Measurements from ENCODE around the gene C5AR2. TPM values are rescaled to one million over a fixed set of nuclear protein-coding genes. Genes with fewer than 3 reads are reported as not detected.

The C5AR2 gene
- total RNA-seq, 1 donor from 2014 or later = not detected

DNA sequence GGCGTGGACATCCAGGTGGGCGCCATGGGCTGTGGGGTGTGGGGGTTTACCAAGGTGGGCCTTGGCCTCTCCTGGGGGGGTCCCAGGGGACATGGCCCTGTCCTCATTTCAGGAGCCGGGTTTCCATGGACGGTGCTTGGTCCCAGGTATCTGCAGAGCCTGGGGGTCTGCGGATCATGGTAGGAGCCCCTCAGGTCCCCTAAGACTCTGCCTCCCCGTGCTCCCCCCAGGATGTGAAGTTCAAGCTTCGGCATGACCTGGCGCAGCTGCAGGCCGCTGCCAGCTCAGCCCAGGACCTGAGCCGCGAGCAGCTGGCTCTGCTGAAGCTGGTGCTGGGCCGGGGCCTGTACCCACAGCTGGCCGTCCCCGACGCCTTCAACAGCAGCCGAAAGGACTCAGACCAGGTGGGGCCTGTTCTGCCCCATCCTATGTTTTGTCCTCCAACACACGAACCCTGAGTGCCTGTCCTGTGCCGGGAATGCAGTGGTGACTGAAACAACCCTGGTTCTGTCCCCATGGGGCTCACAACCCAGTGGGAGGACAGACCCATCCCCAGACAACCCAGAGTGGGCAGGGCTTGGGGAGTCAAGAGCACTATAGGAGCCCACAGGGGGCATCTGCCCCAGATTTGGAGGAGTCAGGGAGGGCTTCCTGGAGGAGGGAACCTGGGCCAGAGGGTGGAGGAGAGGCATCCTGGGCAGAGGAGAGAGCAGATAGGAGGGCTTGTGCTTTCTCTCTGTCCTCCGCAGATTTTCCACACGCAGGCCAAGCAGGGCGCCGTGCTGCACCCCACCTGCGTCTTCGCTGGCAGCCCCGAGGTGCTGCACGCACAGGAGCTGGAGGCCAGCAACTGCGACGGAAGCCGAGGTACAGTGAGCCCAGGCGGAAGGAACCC, 44.0 kb downstream of the C5AR2 start:
- no peaks in the 10 kb centered on the region for H3K27me3 Mint-ChIP-seq
- H3K9me3 Mint-ChIP-seq = no peaks in the 10 kb centered on the region
- H3K4me1 Mint-ChIP-seq (ENCODE audit: unreplicated experiment) = no peaks in the 10 kb centered on the region
- H3K4me3 Mint-ChIP-seq = no peak overlapping the region
- TF ChIP-seq, protein P1, sequence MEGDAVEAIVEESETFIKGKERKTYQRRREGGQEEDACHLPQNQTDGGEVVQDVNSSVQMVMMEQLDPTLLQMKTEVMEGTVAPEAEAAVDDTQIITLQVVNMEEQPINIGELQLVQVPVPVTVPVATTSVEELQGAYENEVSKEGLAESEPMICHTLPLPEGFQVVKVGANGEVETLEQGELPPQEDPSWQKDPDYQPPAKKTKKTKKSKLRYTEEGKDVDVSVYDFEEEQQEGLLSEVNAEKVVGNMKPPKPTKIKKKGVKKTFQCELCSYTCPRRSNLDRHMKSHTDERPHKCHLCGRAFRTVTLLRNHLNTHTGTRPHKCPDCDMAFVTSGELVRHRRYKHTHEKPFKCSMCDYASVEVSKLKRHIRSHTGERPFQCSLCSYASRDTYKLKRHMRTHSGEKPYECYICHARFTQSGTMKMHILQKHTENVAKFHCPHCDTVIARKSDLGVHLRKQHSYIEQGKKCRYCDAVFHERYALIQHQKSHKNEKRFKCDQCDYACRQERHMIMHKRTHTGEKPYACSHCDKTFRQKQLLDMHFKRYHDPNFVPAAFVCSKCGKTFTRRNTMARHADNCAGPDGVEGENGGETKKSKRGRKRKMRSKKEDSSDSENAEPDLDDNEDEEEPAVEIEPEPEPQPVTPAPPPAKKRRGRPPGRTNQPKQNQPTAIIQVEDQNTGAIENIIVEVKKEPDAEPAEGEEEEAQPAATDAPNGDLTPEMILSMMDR (conservative IDR thresholded peaks at IDR 0.05) = no peak
- peaks cover 3% of the 10 kb centered on the region for H3K36me3 Mint-ChIP-seq
- no peak overlapping the region for H3K27ac Mint-ChIP-seq
- no peak for DNase-seq (ENCODE audit: extremely low spot score, unreplicated experiment)

DNA sequence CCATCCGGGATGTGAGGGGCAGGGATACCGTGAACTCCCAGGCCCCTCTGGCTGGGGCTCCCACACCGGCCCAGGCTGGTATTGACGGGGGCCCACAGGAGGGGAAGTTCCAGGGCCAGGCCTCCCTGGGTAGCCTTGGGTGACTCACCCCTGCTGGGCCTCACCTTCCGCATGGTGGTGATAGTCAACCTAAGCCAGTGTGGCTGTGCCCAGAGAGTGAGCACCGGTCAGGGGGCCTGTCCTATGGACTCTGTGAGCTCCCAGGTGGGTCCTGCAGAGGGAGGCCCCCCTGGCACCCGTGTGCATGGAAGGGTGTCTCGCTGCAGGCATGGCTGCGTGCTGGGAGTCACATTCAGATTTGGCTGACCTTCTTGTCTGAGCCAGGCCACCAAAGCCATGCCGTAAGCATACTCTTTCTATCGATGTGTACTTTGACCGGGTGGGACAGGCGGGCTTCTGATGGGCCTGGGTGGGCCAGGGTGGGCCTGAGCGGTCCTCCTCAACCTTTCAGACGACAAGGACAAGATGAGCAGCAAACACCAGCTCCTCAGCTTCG, 44.7 kb downstream of the C5AR2 start:
- Mint-ChIP-seq H3K9me3 (no peaks in the 10 kb centered on the region), H3K4me1 (ENCODE audit: unreplicated experiment) (no peaks in the 10 kb centered on the region), H3K36me3 (peaks cover 8% of the 10 kb centered on the region), H3K27me3 (no peaks in the 10 kb centered on the region), H3K4me3 (no peak overlapping the region), H3K27ac (no peak overlapping the region)
- TF ChIP-seq, protein P1 (conservative IDR thresholded peaks at IDR 0.05) = no peak
- no peak for DNase-seq (ENCODE audit: extremely low spot score, unreplicated experiment)

DNA sequence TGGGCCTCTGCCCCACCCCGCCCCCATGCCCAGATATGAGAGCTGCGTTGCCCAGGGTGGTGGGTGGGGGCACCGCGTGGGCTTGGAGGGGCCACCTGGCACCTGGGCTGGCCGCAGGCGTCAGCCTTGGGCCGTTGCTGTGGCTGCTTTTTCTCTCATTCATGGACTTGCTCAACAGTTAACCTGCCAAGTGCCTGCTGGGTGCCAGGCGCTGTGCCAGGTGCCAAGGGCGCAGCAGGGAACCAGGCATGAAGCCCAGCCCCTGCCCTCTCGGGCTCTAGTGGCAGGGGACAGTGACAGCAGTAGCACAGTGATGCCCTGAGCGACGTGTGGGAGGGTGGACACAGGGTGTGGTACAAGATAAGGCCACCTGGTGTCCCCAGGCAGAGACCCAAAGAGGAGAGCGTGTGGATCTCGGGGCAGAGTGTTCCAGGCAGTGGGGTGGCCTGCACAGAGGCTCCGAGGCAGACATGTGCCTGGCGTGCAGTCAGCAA, 45.3 kb downstream of the C5AR2 start:
- H3K36me3 Mint-ChIP-seq = peaks cover 5% of the 10 kb centered on the region
- no peaks in the 10 kb centered on the region for H3K9me3 Mint-ChIP-seq
- H3K4me3 Mint-ChIP-seq = no peak overlapping the region
- DNase-seq (ENCODE audit: extremely low spot score, unreplicated experiment) = no peak
- no peaks in the 10 kb centered on the region for H3K27me3 Mint-ChIP-seq
- TF ChIP-seq, protein P1 (conservative IDR thresholded peaks at IDR 0.05) = no peak
- H3K4me1 Mint-ChIP-seq (ENCODE audit: unreplicated experiment) = no peaks in the 10 kb centered on the region
- no peak overlapping the region for H3K27ac Mint-ChIP-seq

DNA sequence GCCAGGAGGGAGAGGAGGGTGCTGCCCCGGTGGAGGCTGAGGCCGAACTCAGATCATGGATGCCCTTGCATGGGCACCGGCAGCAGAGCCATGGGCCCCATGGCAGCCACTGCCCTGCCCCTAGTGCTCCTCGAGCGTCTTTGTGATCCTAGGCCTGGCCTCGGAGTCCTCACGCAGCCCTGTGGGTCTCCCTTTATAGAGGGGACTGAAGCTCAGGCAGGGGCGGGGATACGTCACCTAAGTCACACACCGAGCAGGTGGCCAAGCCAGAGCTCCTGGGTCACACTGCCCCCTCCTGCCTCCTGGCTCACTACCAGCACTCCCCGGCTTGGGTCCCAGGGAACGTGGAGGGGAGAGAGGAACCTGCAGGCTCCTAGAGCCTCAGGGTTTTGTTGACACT, 45.8 kb downstream of the C5AR2 start:
- Mint-ChIP-seq H3K4me3 (no peak overlapping the region), H3K9me3 (no peaks in the 10 kb centered on the region), H3K4me1 (ENCODE audit: unreplicated experiment) (no peaks in the 10 kb centered on the region), H3K36me3 (peaks cover 5% of the 10 kb centered on the region), H3K27ac (no peak overlapping the region), H3K27me3 (no peaks in the 10 kb centered on the region)
- TF ChIP-seq, protein P1 (conservative IDR thresholded peaks at IDR 0.05) = no peak
- DNase-seq (ENCODE audit: extremely low spot score, unreplicated experiment) = no peak

DNA sequence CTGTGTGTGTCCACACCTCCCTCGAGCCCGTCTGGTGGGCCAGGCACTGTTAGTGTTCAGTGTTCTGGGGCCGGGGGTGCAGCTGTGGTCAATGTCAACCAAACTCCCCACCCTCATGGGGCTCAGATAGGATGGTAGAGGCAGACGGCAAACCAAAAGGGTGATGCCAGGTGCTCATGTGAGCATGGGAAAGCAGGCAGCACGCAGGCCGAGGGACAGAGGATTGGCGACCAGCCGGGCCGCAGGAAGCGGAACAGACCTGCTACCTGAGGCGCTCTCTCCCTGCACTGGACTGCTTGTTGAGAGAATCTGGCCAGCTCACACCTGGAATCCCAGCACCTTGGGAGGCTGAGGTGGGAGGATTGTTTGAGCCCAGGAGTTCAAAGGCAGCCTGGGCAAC, 46.3 kb downstream of the C5AR2 start:
- no peak overlapping the region for H3K27ac Mint-ChIP-seq
- H3K4me1 Mint-ChIP-seq (ENCODE audit: unreplicated experiment) = no peaks in the 10 kb centered on the region
- no peaks in the 10 kb centered on the region for H3K27me3 Mint-ChIP-seq
- DNase-seq (ENCODE audit: extremely low spot score, unreplicated experiment) = no peak
- TF ChIP-seq, protein P1 (conservative IDR thresholded peaks at IDR 0.05) = no peak
- no peaks in the 10 kb centered on the region for H3K9me3 Mint-ChIP-seq
- H3K4me3 Mint-ChIP-seq = no peak overlapping the region
- H3K36me3 Mint-ChIP-seq = peaks cover 5% of the 10 kb centered on the region
